IMR-90 (cell line): ENCODE measurements around the gene DPYD. TPM values are rescaled to one million over a fixed set of nuclear protein-coding genes. Genes with fewer than 3 reads are reported as not detected.

Experiments
- ATAC-seq: fragments of 200-7000 bp; cut with Tn5 transposase; 2 replicates; pipeline ENCODE4 v1.9.1; 2020; ENCODE audit warnings: low read depth, mild to moderate bottlenecking, moderate library complexity
- BruUV-seq: library from RNA; stranded (reverse); fragments of 400-500 nt; replicated peaks from 2 replicates; lab custom pipeline; 2021; lab: Mats Ljungman, UMichigan
- CTCF ChIA-PET: fragments of 300-600 bp; formaldehyde crosslinking; extraction: SDS; loops from one replicate; lab custom pipeline; 2021; ENCODE audit warnings: antibody characterized with exemption; lab: Yijun Ruan, JAX
- POLR2A ChIA-PET: fragments of 300-600 bp; sonication (Branson Sonifier 250); formaldehyde crosslinking; loops from one replicate; lab custom pipeline; 2022; ENCODE audit warnings: antibody characterized with exemption; ENCODE audit not compliant: unreplicated experiment; lab: Charles Lee
- DNase-seq: peaks from one replicate; pipeline ENCODE4 v3.0.0; 2013
- H2AFZ ChIP-seq: replicated peaks from 2 replicates; pipeline ENCODE3; 2013; ENCODE audit warnings: low read length, mild to moderate bottlenecking; ENCODE audit not compliant: poor library complexity
- H2AK5ac ChIP-seq: 2 replicates; pipeline ENCODE4 v1.6.1; 2013; ENCODE audit warnings: low read depth, low read length, inconsistent platforms
- H2AK9ac ChIP-seq: replicated peaks from 2 replicates; pipeline ENCODE3; 2013; ENCODE audit warnings: mild to moderate bottlenecking, low read depth, low read length, moderate library complexity; ENCODE audit not compliant: poor library complexity
- H2BK120ac ChIP-seq: 2 replicates; pipeline ENCODE4 v1.6.1; 2013; ENCODE audit warnings: low read depth, low read length, inconsistent platforms
- H2BK15ac ChIP-seq: 3 replicates; pipeline ENCODE4 v1.6.1; 2013; ENCODE audit warnings: low read depth, low read length, inconsistent platforms
- H2BK20ac ChIP-seq: 2 replicates; pipeline ENCODE4 v1.6.1; 2013; ENCODE audit warnings: low read depth, mild to moderate bottlenecking, inconsistent platforms, low read length, moderate library complexity
- H2BK5ac ChIP-seq: 2 replicates; pipeline ENCODE4 v1.6.1; 2013; ENCODE audit warnings: mild to moderate bottlenecking, low read depth, low read length, inconsistent platforms; ENCODE audit not compliant: poor library complexity, severe bottlenecking
- H3K14ac ChIP-seq: replicated peaks from 2 replicates; pipeline ENCODE4 v1.6.1; 2013; ENCODE audit warnings: low read depth, low read length, inconsistent platforms
- H3K18ac ChIP-seq: 2 replicates; pipeline ENCODE4 v1.6.1; 2013; ENCODE audit warnings: low read depth, low read length, control low read depth
- H3K23ac ChIP-seq: 2 replicates; pipeline ENCODE4 v1.6.1; 2013; ENCODE audit warnings: low read depth, low read length, inconsistent platforms
- H3K27ac ChIP-seq: 2 replicates; pipeline ENCODE4 v1.5.1; 2013; ENCODE audit warnings: mild to moderate bottlenecking, control low read depth, low read length; ENCODE audit not compliant: insufficient read depth
- H3K27me3 ChIP-seq: 2 replicates; pipeline ENCODE4 v1.6.1; 2013; ENCODE audit warnings: low read length; ENCODE audit not compliant: control insufficient read depth, insufficient read depth
- H3K36me3 ChIP-seq: 2 replicates; pipeline ENCODE4 v1.6.1; 2013; ENCODE audit warnings: low read length, mixed read lengths; ENCODE audit not compliant: control insufficient read depth, insufficient read depth
- H3K4ac ChIP-seq: 2 replicates; pipeline ENCODE4 v1.6.1; 2013; ENCODE audit warnings: low read depth, low read length, inconsistent platforms
- H3K4me1 ChIP-seq: 2 replicates; pipeline ENCODE4 v1.6.1; 2013; ENCODE audit warnings: low read length, mixed read lengths; ENCODE audit not compliant: control insufficient read depth, insufficient read depth
- H3K4me2 ChIP-seq: 2 replicates; pipeline ENCODE4 v1.6.1; 2013; ENCODE audit warnings: low read depth, mild to moderate bottlenecking, control low read depth, low read length, moderate library complexity
- H3K4me3 ChIP-seq: 2 replicates; pipeline ENCODE4 v1.5.1; 2013; ENCODE audit warnings: low read depth, mild to moderate bottlenecking, control low read depth, low read length, moderate library complexity; ENCODE audit not compliant: insufficient read depth
- H3K56ac ChIP-seq: 2 replicates; pipeline ENCODE4 v1.6.1; 2013; ENCODE audit warnings: low read length, inconsistent platforms; ENCODE audit not compliant: insufficient read depth; ENCODE audit errors: extremely low read depth
- H3K79me1 ChIP-seq, 2 experiments: 2 replicates each; pipeline ENCODE4 v1.6.1; 2013; ENCODE audit warnings: low read length in 2 of 2, inconsistent platforms in 1 of 2, low read depth in 1 of 2
- H3K9ac ChIP-seq: 2 replicates; pipeline ENCODE4 v1.6.1; 2013; ENCODE audit warnings: low read depth, low read length, control low read depth
- H3K9me1 ChIP-seq: 2 replicates; pipeline ENCODE4 v1.6.1; 2013; ENCODE audit warnings: low read length, inconsistent platforms; ENCODE audit not compliant: insufficient read depth
- H3K9me3 ChIP-seq: 2 replicates; pipeline ENCODE4 v1.6.1; 2013; ENCODE audit warnings: low read length; ENCODE audit not compliant: control insufficient read depth, insufficient read depth
- H4K20me1 ChIP-seq: 2 replicates; pipeline ENCODE4 v1.6.1; 2013; ENCODE audit warnings: low read length, inconsistent platforms; ENCODE audit not compliant: insufficient read depth
- H4K5ac ChIP-seq: 2 replicates; pipeline ENCODE4 v1.6.1; 2013; ENCODE audit warnings: mild to moderate bottlenecking, low read depth, low read length, control low read depth
- H4K8ac ChIP-seq, 2 experiments: 2 replicates each; pipeline ENCODE4 v1.6.1; 2013; ENCODE audit warnings: low read depth in 2 of 2, low read length in 2 of 2, control low read depth in 1 of 2, inconsistent platforms in 1 of 2
- H4K91ac ChIP-seq: 2 replicates; pipeline ENCODE4 v1.6.1; 2013; ENCODE audit warnings: low read depth, low read length, inconsistent platforms; ENCODE audit not compliant: insufficient read depth
- BHLHE40 ChIP-seq: fragments of 150-350 bp; IDR thresholded peaks from 2 replicates; pipeline ENCODE4 v1.6.1; 2016; ENCODE audit warnings: mild to moderate bottlenecking, low read depth, low read length
- CEBPB ChIP-seq: IDR thresholded peaks from 2 replicates; pipeline ENCODE4 v1.6.1; 2012; ENCODE audit warnings: low read depth, low read length, improper control_type of control experiment
- CHD1 ChIP-seq: IDR thresholded peaks from 2 replicates; pipeline ENCODE4 v1.6.1; 2012; ENCODE audit warnings: low read depth, low read length, improper control_type of control experiment
- ELK1 ChIP-seq: fragments of 150-350 bp; IDR thresholded peaks from 2 replicates; pipeline ENCODE4 v1.6.1; 2016; ENCODE audit warnings: low read depth, mild to moderate bottlenecking, low read length, moderate library complexity, borderline replicate concordance
- FOS ChIP-seq: fragments of 150-350 bp; IDR thresholded peaks from 2 replicates; pipeline ENCODE4 v1.6.1; 2016; ENCODE audit warnings: low read depth, low read length
- MAFK ChIP-seq: IDR thresholded peaks from 2 replicates; pipeline ENCODE4 v1.6.1; 2012; ENCODE audit warnings: low read depth, low read length, improper control_type of control experiment
- MAZ ChIP-seq: IDR thresholded peaks from 2 replicates; pipeline ENCODE4 v1.6.1; 2012; ENCODE audit warnings: low read depth, mild to moderate bottlenecking, low read length, improper control_type of control experiment, moderate library complexity, borderline replicate concordance
- MXI1 ChIP-seq: IDR thresholded peaks from 2 replicates; pipeline ENCODE4 v1.6.1; 2012; ENCODE audit warnings: low read depth, mild to moderate bottlenecking, low read length, moderate library complexity, borderline replicate concordance
- NFE2L2 ChIP-seq: fragments of 150-350 bp; IDR thresholded peaks from 2 replicates; pipeline ENCODE4 v1.6.1; 2016; ENCODE audit warnings: low read depth, mild to moderate bottlenecking, low read length
- POLR2A ChIP-seq: IDR thresholded peaks from 2 replicates; pipeline ENCODE4 v1.6.1; 2012; ENCODE audit warnings: mild to moderate bottlenecking, low read depth, low read length
- RAD21 ChIP-seq: IDR thresholded peaks from 2 replicates; pipeline ENCODE4 v1.6.1; 2012; ENCODE audit warnings: low read length, improper control_type of control experiment
- RCOR1 ChIP-seq: IDR thresholded peaks from 2 replicates; pipeline ENCODE4 v1.6.1; 2012; ENCODE audit warnings: mild to moderate bottlenecking, low read length, improper control_type of control experiment; ENCODE audit not compliant: insufficient replicate concordance
- RFX5 ChIP-seq: IDR thresholded peaks from 2 replicates; pipeline ENCODE4 v1.8.0; 2012; ENCODE audit warnings: low read depth, mild to moderate bottlenecking, low read length, moderate library complexity
- SMC3 ChIP-seq: fragments of 150-350 bp; IDR thresholded peaks from 2 replicates; pipeline ENCODE4 v1.6.1; 2016; ENCODE audit warnings: low read depth, mild to moderate bottlenecking, antibody characterized with exemption, low read length, moderate library complexity
- WGBS, 2 experiments: methylation state at CpG; one replicate each; pipeline versions ENCODE4 v1.1.5 to v1.1.7; 2013; ENCODE audit warnings: missing lambda C conversion rate in 2 of 2; ENCODE audit not compliant: insufficient read length in 1 of 2; ENCODE audit errors: extremely low coverage in 2 of 2; 5-methylcytosine and 5-hydroxymethylcytosine counted together
- dilution Hi-C: fragments of 300-500 bp; cut with HindIII; formaldehyde crosslinking; loops from one replicate; pipeline ENCODE4 v1.14.3; 2018; ENCODE audit warnings: low sequenced_read_pairs; ENCODE audit not compliant: unreplicated experiment
- in situ Hi-C: fragments of 300-500 bp; cut with MboI; formaldehyde crosslinking; loops from 3 replicates; pipeline ENCODE4 v1.14.3; 2019; ENCODE audit warnings: low sequenced_read_pairs, inconsistent platforms, mixed read lengths
- intact Hi-C: fragments of 100-400 bp; cut with micrococcal nuclease; formaldehyde crosslinking; loops from 2 replicates; pipeline ENCODE4 v1.10.0; 2022
- polyA plus RNA-seq, 3 experiments: library from polyadenylated mRNA; depleted of rRNA; stranded (reverse); fragments of >200 nt; gene quantifications; 2 replicates each; pipeline ENCODE4 v1.2.3, GENCODE V29; 2012; ENCODE audit warnings: low replicate concordance in 1 of 3
- total RNA-seq: library from RNA; depleted of rRNA; stranded (reverse); fragments of >200 nt; gene quantifications from 2 replicates; pipeline ENCODE4 v1.2.3, GENCODE V29; 2012
- TF ChIP-seq, protein P1 (sequence below): fragments of 150-350 bp; IDR thresholded peaks from 2 replicates; pipeline ENCODE4 v1.6.1; 2017; ENCODE audit warnings: mild to moderate bottlenecking, antibody characterized with exemption, low read length, low read depth
- TF ChIP-seq, protein P2 (sequence below): conservative IDR thresholded peaks from 2 replicates; pipeline ENCODE4 v1.5.1; 2012; ENCODE audit warnings: mild to moderate bottlenecking, low read depth, low read length, improper control_type of control experiment

Gene DPYD
- total and polyA plus RNA-seq, 2 of the 4 experiments (the other 2 are of a cell fraction), result 9.3 to 47.3 TPM

DNA sequence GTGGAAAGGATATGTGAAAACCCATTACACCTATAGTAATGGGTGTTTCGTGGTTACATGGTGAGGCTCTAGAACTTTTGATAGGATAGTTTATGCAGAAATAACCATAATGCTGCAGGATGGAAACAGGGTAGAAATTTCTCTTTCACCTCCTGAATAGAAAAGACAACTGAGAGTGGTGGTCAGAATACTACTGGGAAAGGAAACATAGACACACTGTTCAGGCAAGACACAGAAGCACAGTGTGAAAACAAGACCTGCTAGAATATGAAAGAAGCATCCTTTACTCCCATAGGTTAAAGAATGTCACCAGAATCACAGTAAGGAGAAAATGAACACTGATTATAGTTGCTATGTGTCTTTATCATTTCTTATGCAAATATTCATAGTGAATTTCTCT lies 496.6 kb downstream of the DPYD start:
- POLR2A ChIA-PET, result no interaction called here

More for the DNA sequence above, 496.6 kb downstream of the DPYD start:
- no CpG with 5 or more reads among the region's 1 CpG for WGBS, 2 experiments
- ATAC-seq (no peak), DNase-seq (no peak)
- Histone ChIP-seq H3K18ac (no peak overlapping the region), H2AK9ac (no peak overlapping the region), H3K4me3 (no peak overlapping the region), H2BK120ac (no peak overlapping the region), H2BK20ac (no peak overlapping the region), H3K79me1 (no peaks in the 10 kb centered on the region), H4K8ac (no peak overlapping the region), H4K20me1 (no peaks in the 10 kb centered on the region), H3K27me3 (no peaks in the 10 kb centered on the region), H3K14ac (no peak overlapping the region), H3K9me3 (no peaks in the 10 kb centered on the region), H3K4me2 (no peak overlapping the region), H4K5ac (no peak overlapping the region), H3K23ac (no peak overlapping the region), H3K4me1 (no peaks in the 10 kb centered on the region), H3K36me3 (no peaks in the 10 kb centered on the region), H2AK5ac (no peak overlapping the region), H2BK15ac (no peak overlapping the region), H2AFZ (no peak overlapping the region), H3K9ac (no peak overlapping the region), H4K91ac (no peak overlapping the region), H3K56ac (no peak overlapping the region), H3K9me1 (no peaks in the 10 kb centered on the region), H3K27ac (no peak overlapping the region), H2BK5ac (no peak overlapping the region), H3K4ac (no peak overlapping the region)
- dilution Hi-C loops (no loop called here), in situ Hi-C loops (no loop called here), intact Hi-C loops (no loop called here)
- CTCF ChIA-PET, result no interaction called here
- TF ChIP-seq ELK1 (no peak), RFX5 (no peak), MAFK (no peak), FOS (no peak), BHLHE40 (no peak), CEBPB (no peak), NFE2L2 (no peak), POLR2A (no peak), CHD1 (no peak), RAD21 (no peak), MAZ (no peak), RCOR1 (no peak), SMC3 (no peak), MXI1 (no peak)
- TF ChIP-seq, protein P1, sequence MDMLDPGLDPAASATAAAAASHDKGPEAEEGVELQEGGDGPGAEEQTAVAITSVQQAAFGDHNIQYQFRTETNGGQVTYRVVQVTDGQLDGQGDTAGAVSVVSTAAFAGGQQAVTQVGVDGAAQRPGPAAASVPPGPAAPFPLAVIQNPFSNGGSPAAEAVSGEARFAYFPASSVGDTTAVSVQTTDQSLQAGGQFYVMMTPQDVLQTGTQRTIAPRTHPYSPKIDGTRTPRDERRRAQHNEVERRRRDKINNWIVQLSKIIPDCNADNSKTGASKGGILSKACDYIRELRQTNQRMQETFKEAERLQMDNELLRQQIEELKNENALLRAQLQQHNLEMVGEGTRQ, result no peak
- TF ChIP-seq, protein P2, sequence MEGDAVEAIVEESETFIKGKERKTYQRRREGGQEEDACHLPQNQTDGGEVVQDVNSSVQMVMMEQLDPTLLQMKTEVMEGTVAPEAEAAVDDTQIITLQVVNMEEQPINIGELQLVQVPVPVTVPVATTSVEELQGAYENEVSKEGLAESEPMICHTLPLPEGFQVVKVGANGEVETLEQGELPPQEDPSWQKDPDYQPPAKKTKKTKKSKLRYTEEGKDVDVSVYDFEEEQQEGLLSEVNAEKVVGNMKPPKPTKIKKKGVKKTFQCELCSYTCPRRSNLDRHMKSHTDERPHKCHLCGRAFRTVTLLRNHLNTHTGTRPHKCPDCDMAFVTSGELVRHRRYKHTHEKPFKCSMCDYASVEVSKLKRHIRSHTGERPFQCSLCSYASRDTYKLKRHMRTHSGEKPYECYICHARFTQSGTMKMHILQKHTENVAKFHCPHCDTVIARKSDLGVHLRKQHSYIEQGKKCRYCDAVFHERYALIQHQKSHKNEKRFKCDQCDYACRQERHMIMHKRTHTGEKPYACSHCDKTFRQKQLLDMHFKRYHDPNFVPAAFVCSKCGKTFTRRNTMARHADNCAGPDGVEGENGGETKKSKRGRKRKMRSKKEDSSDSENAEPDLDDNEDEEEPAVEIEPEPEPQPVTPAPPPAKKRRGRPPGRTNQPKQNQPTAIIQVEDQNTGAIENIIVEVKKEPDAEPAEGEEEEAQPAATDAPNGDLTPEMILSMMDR, result no peak
- no TSS peak for BruUV-seq
